GM12892 (cell line): Measurements from ENCODE around the gene SMOC2.
"Not testable (repeated sequence)": the region's sequence is repeated elsewhere in the genome, so short reads cannot be mapped to it uniquely, and the experiment has no call there.

Experiments used
- DNase-seq: peaks from one replicate; pipeline ENCODE4 v3.0.0; 2011; ENCODE audit not compliant: insufficient read length
- FAIRE-seq: peaks from 2 replicates; lab custom pipeline; 2011; peaks lifted over from hg19 to GRCh38; lab: Jason Lieb, UNC
- POLR2A ChIP-seq: IDR thresholded peaks from 2 replicates; pipeline ENCODE4 v1.6.1; 2011; ENCODE audit warnings: low read depth, low read length, control low read depth
- POLR2AphosphoS5 ChIP-seq: IDR thresholded peaks from 2 replicates; pipeline ENCODE4 v1.6.1; 2011; ENCODE audit warnings: low read depth, low read length, control low read depth
- TAF1 ChIP-seq: IDR thresholded peaks from 2 replicates; pipeline ENCODE4 v1.6.1; 2011; ENCODE audit warnings: low read depth, mild to moderate bottlenecking, control low read depth, low read length, borderline replicate concordance

SMOC2 gene

DNA sequence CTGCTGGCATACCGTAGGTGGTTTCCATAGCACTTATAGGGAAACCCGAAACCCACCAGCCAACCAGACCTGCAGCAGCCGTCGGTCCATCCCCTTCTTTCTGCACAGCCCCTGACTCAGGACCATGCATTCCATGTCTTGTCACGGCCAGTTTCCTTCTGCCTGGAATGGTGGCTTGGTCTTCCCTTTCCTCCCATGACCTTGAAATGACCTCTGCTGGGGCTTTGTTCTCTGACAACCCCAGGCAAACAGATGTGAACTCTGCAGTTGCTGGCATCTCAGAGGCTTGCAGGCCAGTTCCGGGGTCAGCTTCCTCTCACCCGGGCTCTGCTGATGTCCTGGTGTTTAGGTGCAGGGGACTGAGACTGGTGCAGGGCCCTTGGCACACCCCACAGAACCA is 250.8 kb downstream of the SMOC2 start:
- no peak for DNase-seq
- no peak for FAIRE-seq
- TF ChIP-seq POLR2AphosphoS5 (no peak), POLR2A (no peak), TAF1 (no peak)

DNA sequence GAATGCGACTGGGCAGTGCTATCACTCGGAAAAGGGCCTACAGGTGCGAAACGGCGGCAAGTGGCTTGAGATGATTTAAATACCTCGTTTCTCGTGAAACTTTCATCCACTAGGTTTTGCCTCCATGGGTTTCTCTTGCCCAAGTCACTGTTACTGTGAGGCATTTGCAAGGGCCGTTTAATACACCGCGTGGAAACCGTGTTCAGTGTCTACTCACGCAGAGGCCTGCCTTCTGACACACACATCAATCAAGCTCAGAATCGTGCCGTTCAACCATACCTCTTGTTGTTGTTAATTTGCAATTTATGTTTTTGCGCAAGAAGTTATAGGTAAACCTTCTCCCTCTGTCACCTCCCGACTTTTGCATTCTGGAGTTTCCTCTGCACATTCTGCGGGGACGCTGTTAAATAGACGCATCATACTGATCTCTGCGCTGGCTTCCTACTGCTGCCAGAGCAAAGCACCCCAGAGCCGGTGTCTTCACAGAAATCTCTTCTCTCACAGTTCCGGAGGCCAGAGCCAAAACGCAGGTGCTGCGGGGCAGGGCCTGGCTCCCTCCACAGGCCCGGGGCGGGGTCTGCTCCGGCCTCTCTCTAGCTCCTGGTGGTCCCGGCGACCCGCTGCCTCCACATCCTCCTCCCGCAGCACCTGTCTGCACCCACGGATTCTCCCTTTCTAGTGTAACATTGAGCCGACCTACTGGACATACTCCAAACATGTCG is 251.4 kb downstream of the SMOC2 start:
- DNase-seq (no peak), FAIRE-seq (no peak)
- no peak for TF ChIP-seq POLR2A
- TF ChIP-seq POLR2AphosphoS5: no peak
- no peak for TF ChIP-seq TAF1

DNA sequence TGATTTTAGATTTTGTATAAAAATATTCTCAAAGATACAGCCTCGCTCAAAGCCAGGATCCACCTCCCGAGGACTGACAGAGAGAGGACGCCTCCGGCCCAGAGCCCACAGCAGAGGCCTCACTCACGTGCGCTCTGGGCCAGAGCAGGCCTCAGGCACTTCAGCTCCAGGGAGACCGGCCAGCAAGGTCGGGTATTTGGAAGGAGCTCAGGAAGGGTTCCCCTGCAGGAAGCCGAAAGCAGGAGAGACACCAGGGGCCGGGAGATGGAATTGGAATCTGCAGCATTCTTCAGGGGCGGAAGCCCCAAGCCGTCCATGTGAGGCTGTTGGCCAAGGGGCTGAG is 251.9 kb downstream of the SMOC2 start:
- not testable (repeated sequence) for FAIRE-seq, DNase-seq

DNA sequence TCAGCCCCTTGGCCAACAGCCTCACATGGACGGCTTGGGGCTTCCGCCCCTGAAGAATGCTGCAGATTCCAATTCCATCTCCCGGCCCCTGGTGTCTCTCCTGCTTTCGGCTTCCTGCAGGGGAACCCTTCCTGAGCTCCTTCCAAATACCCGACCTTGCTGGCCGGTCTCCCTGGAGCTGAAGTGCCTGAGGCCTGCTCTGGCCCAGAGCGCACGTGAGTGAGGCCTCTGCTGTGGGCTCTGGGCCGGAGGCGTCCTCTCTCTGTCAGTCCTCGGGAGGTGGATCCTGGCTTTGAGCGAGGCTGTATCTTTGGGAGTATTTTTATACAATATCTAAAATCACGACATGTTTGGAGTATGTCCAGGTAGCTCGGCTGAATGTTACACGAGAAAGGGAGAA is 253.8 kb downstream of the SMOC2 start:
- not testable (repeated sequence) for FAIRE-seq, DNase-seq

DNA sequence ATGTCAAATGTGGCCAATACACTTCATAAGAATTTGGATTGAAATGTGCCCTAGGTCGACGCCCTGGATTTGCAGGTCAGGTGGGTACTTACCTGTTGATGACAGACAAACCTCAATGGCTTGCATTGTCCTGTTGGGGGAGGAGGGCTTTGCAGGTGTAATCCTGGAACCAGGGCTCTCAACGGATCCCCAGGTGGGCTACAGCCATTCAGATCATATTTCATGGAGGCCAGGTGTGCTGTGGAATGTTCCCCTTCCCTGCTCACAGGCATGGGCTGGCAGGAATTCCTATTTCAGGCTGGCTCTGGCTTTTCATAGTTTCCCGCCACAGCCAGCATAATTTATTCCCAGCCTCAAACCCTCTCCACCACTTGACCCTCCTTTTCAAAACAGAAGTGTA is 254.7 kb downstream of the SMOC2 start:
- no peak for DNase-seq
- TF ChIP-seq POLR2A: no peak
- no peak for TF ChIP-seq POLR2AphosphoS5
- no peak for TF ChIP-seq TAF1
- FAIRE-seq: no peak

DNA sequence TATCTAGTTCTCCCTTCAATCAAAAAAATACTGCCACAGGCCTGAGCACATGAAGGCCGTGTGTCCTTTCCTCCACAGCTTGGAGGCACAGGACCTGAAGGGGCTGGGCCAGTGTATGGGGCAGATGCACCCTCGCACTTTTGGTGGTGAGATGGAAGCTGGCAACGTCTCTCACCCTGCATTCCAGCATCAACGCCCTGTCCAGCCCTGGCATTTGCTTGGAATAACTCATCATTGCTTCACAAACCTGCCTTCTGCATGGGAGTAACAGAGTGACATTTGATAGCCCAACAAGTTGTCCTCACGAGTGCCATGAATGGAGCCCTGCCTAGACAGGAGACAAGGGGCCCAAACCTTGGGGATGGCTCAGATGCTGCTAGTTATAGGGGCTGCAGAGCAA is 257.9 kb downstream of the SMOC2 start:
- DNase-seq (no peak), FAIRE-seq (no peak)
- no peak for TF ChIP-seq TAF1
- TF ChIP-seq POLR2A: no peak
- no peak for TF ChIP-seq POLR2AphosphoS5

DNA sequence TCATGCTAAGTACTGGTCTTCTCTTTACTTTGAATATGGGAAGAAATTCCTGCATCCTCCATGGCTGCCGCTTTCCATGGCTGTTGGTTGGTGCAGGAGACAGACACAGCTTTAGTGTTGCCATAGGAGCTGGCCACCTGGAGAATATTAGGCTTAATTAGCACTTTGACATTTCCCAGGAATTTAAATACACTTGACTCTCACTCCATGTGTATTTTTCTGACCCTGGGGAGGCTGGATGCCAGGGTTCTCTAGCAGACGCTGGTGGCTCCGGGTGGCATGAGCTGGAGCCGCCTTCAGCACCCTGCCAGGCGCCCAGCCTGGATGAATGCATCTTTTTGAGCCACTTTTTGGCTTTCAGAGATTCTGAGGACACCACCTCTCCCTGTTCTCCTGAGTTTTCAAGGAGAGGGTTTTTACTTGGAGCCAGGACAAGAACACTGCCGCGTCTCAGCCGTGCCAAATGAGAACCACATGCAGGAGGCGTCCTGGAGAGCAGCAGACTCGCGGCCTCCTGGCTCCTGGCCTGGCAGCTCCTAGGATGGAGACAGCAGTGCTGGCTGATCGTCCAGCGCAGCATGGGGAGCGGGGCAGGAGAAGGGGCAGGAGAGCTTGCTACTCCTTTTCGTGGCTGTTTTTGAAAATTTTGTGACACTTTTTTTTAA is 258.8 kb downstream of the SMOC2 start:
- DNase-seq (no peak), FAIRE-seq (no peak)
- no peak for TF ChIP-seq POLR2AphosphoS5
- TF ChIP-seq TAF1: no peak
- no peak for TF ChIP-seq POLR2A

DNA sequence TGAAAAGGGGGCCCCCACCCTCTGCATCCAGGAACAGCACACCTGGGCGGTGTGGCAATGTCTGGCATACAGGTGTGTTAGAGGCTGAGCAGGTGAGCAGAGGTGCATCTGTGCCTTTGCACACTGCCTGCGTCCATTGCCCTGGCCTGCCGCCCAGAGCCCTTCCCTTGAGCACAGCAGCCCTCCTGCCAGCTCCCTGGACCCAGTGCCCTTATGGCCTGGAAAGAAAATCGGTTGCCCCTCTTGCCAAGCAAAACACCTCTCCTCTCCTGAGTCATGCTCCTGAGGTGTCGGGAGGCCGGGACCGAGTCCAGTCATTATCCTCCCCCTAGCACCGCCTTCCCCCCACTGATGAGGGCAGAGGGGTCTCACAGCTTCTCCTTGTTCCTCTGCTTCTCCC is 259.9 kb downstream of the SMOC2 start:
- DNase-seq: no peak
- no peak for TF ChIP-seq POLR2AphosphoS5
- FAIRE-seq: no peak

DNA sequence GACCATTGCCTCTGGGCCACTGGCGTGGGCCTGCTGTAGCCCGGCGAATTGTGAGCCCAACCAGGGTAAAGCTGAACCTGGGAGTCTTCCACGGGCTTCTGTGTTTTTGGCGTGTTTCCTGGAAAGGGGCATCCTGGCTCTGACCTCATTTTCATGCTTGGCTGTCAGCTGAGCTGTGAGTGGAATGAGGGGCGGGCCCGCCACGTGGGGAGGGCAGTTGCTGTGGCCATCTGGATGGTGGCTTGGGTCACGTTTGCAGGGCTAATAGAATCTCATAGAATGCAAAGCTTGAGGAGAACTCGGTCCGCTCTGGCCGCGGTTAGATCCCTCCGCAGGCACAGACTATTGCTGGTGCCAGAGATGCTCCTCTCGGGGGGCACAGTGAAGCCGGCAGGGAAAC is 263.0 kb downstream of the SMOC2 start:
- DNase-seq (no peak), FAIRE-seq (no peak)
- TF ChIP-seq POLR2AphosphoS5 (no peak), POLR2A (no peak), TAF1 (no peak)

DNA sequence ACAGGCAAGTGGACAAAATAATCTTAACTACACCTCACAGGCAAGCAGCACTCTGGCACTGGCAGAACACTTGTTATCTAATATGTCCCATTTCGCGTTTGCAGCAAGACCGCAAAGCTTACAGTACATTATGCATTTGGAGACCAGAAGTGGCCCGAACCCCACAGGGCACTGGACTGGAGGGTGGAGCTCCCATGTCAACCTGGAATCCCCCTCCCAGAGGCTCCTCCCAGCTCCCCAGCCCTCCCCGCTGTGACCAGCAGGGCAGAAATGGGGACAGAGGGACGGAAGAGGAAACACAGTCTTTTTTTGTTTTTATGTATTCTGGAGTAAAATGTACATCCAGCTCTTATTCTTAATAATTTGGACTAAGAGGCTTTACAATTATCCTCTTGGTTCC is 263.7 kb downstream of the SMOC2 start:
- TF ChIP-seq POLR2AphosphoS5 (no peak), TAF1 (no peak), POLR2A (no peak)
- DNase-seq: no peak
- no peak for FAIRE-seq

DNA sequence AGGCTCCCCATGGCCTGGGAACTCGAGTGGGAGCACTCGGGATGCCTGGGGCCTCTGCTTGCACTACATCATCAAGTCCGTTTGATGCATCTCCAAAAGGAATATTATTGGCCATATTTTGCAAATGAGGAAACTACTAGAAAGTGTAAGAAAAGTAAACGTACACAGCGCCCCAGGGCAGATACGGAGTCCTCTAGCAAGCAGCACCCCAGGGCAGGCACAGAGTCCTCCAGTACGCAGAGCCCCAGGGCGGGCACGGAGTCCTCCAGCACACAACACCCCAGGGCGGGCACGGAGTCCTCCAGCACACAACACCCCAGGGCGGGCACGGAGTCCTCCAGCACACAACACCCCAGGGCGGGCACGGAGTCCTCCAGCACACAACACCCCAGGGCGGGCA is 264.3 kb downstream of the SMOC2 start:
- DNase-seq, FAIRE-seq: not testable (repeated sequence)

DNA sequence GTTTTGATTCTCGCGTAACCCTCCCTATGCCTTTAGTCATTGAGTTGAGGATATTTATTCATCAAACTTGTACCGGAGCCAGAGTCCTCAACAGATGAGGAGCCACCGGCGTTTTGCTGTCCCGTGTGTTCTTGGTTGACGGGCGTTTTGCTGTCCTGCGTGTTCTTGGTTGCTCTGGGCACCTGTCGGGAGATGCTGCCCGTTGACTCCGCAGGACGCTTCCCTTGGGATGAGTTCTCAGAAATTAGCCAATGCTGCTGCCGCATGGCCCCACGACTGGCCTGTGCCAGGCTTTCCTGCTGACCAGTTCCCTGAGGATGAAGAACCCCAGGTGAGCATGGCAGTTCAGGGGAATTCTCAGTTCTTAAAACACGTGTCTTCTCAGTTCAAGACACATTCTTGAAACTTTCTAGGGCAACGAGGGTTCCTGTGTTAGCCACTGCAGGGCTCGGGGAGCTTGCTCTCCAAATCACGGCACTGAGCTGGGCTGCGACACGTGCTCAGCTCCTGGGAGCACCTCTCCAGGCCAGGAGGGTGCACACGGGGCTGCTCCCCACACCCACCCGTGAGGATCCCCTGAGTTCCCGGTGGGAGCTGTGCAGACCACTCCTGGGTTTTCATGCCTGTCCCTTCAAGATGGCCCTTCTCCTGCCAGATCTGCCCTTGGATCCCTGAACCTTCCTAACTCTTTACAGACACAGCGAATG is 265.6 kb downstream of the SMOC2 start:
- DNase-seq (no peak), FAIRE-seq (no peak)
- no peak for TF ChIP-seq POLR2A
- no peak for TF ChIP-seq TAF1

DNA sequence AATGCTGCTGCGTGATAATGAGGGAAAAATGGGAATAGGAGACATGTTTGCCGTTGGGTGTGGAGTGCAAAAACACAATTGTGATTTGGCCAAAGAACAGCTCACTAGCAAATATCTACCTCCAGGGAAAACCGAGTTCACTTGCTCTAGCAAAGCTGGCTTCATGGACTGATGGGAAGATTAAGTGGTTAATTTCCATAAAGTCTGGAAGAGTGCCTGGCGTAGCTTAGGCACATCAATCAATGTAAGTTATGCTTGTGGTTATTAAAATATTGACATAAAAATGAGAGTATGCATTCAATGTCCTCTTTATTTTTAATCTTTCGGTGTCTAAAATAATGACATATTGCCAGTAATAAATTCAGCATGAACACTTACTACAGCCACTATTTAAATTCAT is 267.5 kb downstream of the SMOC2 start:
- TF ChIP-seq POLR2A (no peak), POLR2AphosphoS5 (no peak), TAF1 (no peak)

DNA sequence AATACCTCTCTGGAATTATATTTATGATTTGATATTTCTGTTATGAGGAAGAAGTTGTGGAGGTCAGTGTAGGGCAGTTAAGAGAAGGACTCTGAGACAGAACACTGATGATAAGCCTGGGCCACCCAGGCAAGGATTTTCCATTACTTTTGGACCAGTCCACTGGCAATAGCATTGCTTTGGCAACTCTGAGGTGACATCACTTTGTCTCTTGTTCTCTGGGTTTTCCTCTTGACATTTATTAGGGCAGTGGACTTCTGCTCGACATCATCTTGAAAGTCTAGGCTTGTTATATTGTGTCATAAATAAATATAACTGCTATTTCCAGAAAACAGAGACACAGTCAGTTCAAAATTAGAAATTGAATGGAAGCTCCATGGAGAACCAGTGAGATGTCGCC is 268.0 kb downstream of the SMOC2 start:
- no peak for DNase-seq
- TF ChIP-seq POLR2AphosphoS5 (no peak), POLR2A (no peak)
- no peak for FAIRE-seq

More for the DNA sequence above, 267.5 kb downstream of the SMOC2 start:
- no peak for DNase-seq
- FAIRE-seq: no peak
